ENCODE results near the gene MRFAP1.

The MRFAP1 gene

DNA sequence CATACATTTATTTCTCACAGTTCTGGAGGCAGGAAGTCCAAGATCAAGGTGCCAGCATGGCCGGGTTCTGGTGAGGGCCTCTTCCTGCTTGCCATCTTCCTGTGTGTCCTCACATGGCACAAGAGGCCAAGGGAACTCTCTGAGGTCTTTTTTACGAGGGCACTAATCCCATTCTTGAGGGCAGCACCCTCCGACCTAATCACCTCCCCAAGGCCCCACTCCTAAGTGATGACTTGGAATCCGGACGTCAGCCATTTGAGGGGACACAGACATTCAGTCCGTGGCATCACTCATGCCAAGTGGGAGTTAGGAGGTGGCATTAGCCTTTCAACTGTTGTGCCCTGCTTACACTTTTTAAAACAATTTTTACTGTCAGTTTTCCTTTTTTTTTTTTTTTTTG, 38.2 kb upstream of the MRFAP1 start:
- H3K27me3 ChIP-seq (ENCODE audit: control insufficient read depth, insufficient read depth, low read length), result no peaks in the 10 kb centered on the region
- no peak overlapping the region for H3K4me2 ChIP-seq (ENCODE audit: low read length)
- H3K9ac ChIP-seq (ENCODE audit: low read depth, low read length), result no peak overlapping the region
- peaks cover 8% of the 10 kb centered on the region for H3K9me3 ChIP-seq (replicated peaks; ENCODE audit: low read length)
- peaks cover 26% of the 10 kb centered on the region for H3K36me3 ChIP-seq (ENCODE audit: insufficient read depth, low read length)
- no peaks in the 10 kb centered on the region for H3K4me1 ChIP-seq (ENCODE audit: control insufficient read depth, insufficient read depth, low read length)
- no peak overlapping the region for H3K4me3 ChIP-seq (ENCODE audit: low read length)

DNA sequence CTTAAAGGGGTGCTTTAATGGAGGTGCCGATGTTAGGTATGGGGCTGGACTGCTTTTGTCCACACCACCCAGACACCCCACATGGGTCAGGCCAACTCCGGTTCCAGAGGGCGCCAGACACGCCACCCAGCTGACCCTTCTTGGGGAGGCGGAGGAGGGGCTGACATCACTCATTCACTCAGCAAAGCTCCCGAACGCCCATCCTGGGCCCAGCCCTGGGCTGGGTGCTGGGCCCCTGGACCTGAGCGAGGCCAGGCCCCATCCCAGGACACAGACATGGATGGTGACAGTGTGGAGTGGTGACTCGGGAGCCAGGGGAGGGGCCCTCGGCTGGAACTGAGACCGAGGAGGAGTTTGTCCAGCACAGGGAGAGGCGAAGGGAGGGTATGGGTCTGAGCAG, 37.4 kb upstream of the MRFAP1 start:
- Histone ChIP-seq H3K4me1 (ENCODE audit: control insufficient read depth, insufficient read depth, low read length) (no peaks in the 10 kb centered on the region), H3K4me3 (ENCODE audit: low read length) (no peak overlapping the region), H3K36me3 (ENCODE audit: insufficient read depth, low read length) (peaks cover 22% of the 10 kb centered on the region), H3K4me2 (ENCODE audit: low read length) (no peak overlapping the region), H3K27me3 (ENCODE audit: control insufficient read depth, insufficient read depth, low read length) (no peaks in the 10 kb centered on the region), H3K9ac (ENCODE audit: low read depth, low read length) (no peak overlapping the region), H3K9me3 (replicated peaks; ENCODE audit: low read length) (peaks cover 8% of the 10 kb centered on the region)

DNA sequence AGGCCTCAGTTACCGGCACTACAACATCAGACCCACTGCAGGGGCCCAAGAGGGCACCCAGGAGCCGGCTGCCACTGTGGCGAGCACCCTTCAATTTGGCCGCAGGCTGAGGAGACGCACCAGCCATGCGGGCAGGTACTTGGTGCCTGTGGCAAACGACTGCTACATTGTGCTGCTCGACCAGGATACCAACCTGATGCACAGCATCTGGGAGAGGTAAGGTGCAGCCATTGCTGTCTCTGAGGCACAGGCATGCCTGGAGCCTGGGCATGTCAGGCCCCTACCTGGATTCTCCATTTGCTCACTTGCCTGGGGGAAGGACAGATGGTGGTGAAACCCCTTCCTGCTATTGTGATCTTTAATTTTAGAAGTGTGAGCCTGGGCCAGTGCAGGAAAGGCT, 35.4 kb upstream of the MRFAP1 start:
- Histone ChIP-seq H3K4me2 (ENCODE audit: low read length) (no peak overlapping the region), H3K27me3 (ENCODE audit: control insufficient read depth, insufficient read depth, low read length) (no peaks in the 10 kb centered on the region), H3K36me3 (ENCODE audit: insufficient read depth, low read length) (peaks cover 31% of the 10 kb centered on the region), H3K9ac (ENCODE audit: low read depth, low read length) (no peak overlapping the region), H3K4me1 (ENCODE audit: control insufficient read depth, insufficient read depth, low read length) (no peaks in the 10 kb centered on the region), H3K4me3 (ENCODE audit: low read length) (no peak overlapping the region), H3K9me3 (replicated peaks; ENCODE audit: low read length) (peaks cover 8% of the 10 kb centered on the region)

DNA sequence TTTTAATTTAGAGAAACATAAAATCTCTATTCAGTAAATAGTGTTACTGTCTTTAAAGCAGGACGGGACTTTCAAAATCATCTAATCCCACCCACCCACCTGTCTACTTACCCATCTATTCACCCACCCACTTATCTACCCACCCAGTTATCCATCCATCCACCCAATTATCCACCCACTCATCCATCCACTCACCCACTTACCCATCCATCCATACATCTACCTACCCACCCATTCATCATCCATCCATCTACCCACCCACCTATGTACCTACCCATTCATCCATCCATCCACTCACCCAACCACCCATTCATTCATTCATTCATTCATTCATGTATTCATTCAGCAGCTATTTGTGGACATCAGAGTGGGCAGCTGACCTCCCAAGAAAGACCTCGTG, 34.9 kb upstream of the MRFAP1 start:
- Histone ChIP-seq H3K4me2 (ENCODE audit: low read length) (no peak overlapping the region), H3K36me3 (ENCODE audit: insufficient read depth, low read length) (peaks cover 31% of the 10 kb centered on the region), H3K4me3 (ENCODE audit: low read length) (no peak overlapping the region)

DNA sequence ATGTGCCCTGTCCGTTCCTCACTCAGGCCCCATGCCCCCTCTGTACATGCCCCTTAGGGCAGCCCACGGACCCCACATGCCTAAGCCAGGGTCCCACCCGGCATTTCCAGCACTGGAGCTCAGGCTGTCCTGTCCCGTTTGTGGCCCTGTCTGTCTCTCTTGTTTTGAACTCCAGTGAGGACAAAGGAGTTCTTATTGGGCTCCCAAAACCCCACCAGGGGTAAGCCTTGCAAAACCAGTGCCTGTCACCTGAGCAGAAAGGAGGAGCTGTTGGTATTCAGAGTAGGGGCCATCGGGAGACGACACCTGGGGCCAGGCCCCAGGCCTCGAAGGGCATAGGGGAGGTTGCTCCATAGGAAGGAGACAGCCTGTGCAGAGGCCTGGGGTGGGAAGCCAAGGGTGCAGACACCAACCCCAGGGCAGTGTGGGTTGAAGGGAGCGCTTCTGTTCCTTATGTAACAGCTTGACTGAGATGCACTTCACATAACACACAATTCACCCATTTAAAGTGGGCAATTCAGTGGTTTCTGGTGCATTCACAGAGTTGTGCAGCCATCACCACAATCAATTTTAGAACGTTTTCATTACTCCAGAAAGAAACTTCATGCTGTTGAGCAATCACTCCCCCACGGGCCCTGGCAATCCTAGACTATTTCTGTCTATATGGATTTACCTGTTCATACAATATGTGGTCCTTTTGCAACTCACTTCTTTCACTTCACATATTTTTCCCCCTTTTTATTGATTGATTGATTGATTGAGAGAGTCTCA, 33.8 kb upstream of the MRFAP1 start:
- H3K4me3 ChIP-seq (ENCODE audit: low read length), result no peak overlapping the region
- no peaks in the 10 kb centered on the region for H3K27me3 ChIP-seq (ENCODE audit: control insufficient read depth, insufficient read depth, low read length)
- H3K36me3 ChIP-seq (ENCODE audit: insufficient read depth, low read length), result peaks cover 36% of the 10 kb centered on the region
- H3K9ac ChIP-seq (ENCODE audit: low read depth, low read length), result no peak overlapping the region
- no peak overlapping the region for H3K4me2 ChIP-seq (ENCODE audit: low read length)
- peaks cover 8% of the 10 kb centered on the region for H3K9me3 ChIP-seq (replicated peaks; ENCODE audit: low read length)
- no peaks in the 10 kb centered on the region for H3K4me1 ChIP-seq (ENCODE audit: control insufficient read depth, insufficient read depth, low read length)

More for the DNA sequence above, 34.9 kb upstream of the MRFAP1 start:
- Histone ChIP-seq H3K9ac (ENCODE audit: low read depth, low read length) (no peak overlapping the region), H3K9me3 (replicated peaks; ENCODE audit: low read length) (peaks cover 8% of the 10 kb centered on the region), H3K4me1 (ENCODE audit: control insufficient read depth, insufficient read depth, low read length) (no peaks in the 10 kb centered on the region), H3K27me3 (ENCODE audit: control insufficient read depth, insufficient read depth, low read length) (no peaks in the 10 kb centered on the region)

DNA sequence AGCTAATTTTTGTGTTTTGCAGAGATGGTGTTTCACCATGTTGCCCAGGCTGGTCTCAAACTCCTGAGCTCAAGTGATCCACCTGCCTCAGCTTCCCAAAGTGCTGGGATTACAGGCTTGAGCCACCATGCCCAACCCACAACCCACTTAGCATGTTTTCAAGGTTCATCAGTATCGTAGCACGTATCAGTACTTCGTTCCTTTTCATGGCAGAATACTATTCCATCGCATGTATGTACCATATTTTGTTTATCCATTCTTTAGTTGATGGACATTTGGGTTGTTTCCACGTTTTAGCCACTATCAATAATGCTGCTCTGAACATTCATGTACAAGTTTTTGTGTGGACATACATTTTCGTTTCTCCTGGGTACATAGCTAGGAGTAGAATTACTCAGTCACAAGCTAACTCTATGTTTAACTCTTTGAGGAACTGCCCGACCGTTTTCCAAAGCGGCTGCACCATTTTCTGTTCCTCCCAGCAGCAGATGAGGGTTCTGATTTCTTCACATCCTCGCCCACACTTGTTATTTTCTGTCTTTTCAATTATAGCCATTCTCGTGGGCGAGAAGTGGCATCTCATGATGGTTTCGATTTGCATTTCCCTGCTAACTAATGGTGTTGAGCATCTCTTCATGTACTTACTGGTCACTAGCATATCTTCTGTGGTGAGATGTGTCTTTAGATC, 33.0 kb upstream of the MRFAP1 start:
- Histone ChIP-seq H3K9ac (ENCODE audit: low read depth, low read length) (no peak overlapping the region), H3K4me3 (ENCODE audit: low read length) (no peak overlapping the region), H3K36me3 (ENCODE audit: insufficient read depth, low read length) (peaks cover 36% of the 10 kb centered on the region), H3K4me1 (ENCODE audit: control insufficient read depth, insufficient read depth, low read length) (no peaks in the 10 kb centered on the region), H3K9me3 (replicated peaks; ENCODE audit: low read length) (peaks cover 8% of the 10 kb centered on the region), H3K4me2 (ENCODE audit: low read length) (no peak overlapping the region), H3K27me3 (ENCODE audit: control insufficient read depth, insufficient read depth, low read length) (no peaks in the 10 kb centered on the region)

DNA sequence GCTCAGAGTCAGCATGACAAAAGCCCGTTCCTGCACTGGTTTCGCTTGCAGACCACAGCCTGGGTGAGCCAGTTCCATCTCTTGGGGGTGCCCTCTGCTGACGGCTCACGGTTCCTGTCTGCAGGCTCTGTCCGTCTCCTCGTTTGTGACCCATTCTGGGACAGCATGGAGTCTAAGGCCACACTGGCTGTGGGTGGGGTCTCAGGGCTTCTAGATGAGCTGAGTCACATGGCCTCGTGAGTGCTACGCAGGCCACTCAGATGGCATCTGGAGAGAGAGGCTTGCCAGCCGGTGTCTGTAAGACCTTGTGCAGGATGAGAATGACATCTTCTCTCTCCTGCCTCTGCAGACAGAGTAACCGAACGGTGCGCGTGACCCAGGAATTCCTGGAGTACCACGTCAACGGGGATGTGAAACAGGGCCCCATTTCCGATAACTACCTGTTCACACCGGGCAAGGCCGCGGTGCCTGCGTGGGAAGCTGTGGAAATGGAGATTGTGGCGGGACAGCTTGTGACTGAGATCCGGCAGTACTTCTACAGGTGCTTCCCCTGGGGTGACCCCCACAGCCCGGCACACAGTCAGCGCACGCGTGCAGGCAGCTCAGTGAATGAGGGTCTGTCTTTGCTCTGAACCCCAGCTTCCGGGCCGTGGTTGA, 31.6 kb upstream of the MRFAP1 start:
- Histone ChIP-seq H3K9me3 (replicated peaks; ENCODE audit: low read length) (peaks cover 8% of the 10 kb centered on the region), H3K36me3 (ENCODE audit: insufficient read depth, low read length) (peaks cover 36% of the 10 kb centered on the region), H3K27me3 (ENCODE audit: control insufficient read depth, insufficient read depth, low read length) (no peaks in the 10 kb centered on the region), H3K4me3 (ENCODE audit: low read length) (no peak overlapping the region), H3K4me2 (ENCODE audit: low read length) (no peak overlapping the region), H3K4me1 (ENCODE audit: control insufficient read depth, insufficient read depth, low read length) (no peaks in the 10 kb centered on the region), H3K9ac (ENCODE audit: low read depth, low read length) (no peak overlapping the region)

DNA sequence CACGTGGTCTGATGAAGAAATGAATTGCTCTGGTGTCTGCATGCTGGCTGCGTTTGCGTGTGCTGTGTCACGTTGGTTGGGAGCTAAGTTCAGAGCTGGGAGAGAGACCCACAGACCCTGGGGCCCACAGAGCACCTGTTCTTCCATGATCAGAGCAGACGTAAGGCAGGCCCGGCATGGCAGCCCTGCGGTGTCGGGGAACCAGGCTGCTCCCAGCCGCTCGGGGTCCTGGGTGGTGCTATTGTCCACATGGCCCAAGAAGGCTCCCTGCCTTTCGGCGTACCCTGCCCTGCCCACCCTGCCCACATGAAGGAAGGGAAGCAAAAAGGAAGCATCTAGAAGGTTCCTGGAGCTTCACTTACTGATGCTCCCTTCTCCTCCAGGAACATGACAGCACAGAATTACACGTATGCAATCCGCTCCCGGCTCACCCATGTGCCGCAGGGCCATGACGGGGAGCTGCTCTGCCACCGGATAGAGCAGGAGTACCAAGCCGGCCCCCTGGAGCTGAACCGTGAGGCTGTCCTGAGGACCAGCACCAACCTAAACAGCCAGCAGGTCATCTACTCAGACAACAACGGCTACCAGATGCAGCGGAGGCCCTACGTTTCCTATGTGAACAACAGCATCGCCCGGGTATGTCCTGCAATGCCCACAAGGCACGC, 30.9 kb upstream of the MRFAP1 start:
- Histone ChIP-seq H3K27me3 (ENCODE audit: control insufficient read depth, insufficient read depth, low read length) (no peaks in the 10 kb centered on the region), H3K9me3 (replicated peaks; ENCODE audit: low read length) (peaks cover 8% of the 10 kb centered on the region), H3K36me3 (ENCODE audit: insufficient read depth, low read length) (peaks cover 36% of the 10 kb centered on the region), H3K4me2 (ENCODE audit: low read length) (no peak overlapping the region), H3K9ac (ENCODE audit: low read depth, low read length) (no peak overlapping the region), H3K4me3 (ENCODE audit: low read length) (no peak overlapping the region), H3K4me1 (ENCODE audit: control insufficient read depth, insufficient read depth, low read length) (no peaks in the 10 kb centered on the region)

DNA sequence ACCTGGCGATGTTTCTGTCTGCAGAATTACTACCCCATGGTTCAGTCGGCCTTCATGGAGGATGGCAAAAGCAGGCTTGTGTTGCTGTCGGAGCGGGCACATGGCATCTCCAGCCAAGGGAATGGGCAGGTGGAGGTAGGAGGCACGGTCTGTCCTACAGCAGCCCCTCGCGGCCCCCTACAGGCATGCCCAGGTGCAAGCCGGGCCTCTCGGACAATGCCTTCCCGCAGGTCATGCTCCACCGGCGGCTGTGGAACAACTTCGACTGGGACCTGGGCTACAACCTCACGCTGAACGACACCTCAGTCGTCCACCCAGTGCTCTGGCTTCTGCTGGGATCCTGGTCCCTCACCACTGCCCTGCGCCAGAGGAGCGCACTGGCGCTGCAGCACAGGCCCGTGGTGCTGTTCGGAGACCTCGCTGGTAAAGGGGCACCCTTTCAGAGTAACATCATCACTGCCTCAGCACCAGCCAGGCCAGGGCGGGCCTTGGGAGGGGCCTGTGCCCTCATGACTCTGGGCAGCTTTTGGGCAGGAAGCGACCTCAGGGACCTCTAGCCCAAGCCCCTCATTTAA, 29.5 kb upstream of the MRFAP1 start:
- no peak overlapping the region for H3K9ac ChIP-seq (ENCODE audit: low read depth, low read length)
- no peak overlapping the region for H3K4me3 ChIP-seq (ENCODE audit: low read length)
- H3K4me1 ChIP-seq (ENCODE audit: control insufficient read depth, insufficient read depth, low read length), result no peaks in the 10 kb centered on the region
- no peak overlapping the region for H3K4me2 ChIP-seq (ENCODE audit: low read length)
- H3K9me3 ChIP-seq (replicated peaks; ENCODE audit: low read length), result no peaks in the 10 kb centered on the region
- H3K27me3 ChIP-seq (ENCODE audit: control insufficient read depth, insufficient read depth, low read length), result no peaks in the 10 kb centered on the region
- peaks cover 26% of the 10 kb centered on the region for H3K36me3 ChIP-seq (ENCODE audit: insufficient read depth, low read length)

DNA sequence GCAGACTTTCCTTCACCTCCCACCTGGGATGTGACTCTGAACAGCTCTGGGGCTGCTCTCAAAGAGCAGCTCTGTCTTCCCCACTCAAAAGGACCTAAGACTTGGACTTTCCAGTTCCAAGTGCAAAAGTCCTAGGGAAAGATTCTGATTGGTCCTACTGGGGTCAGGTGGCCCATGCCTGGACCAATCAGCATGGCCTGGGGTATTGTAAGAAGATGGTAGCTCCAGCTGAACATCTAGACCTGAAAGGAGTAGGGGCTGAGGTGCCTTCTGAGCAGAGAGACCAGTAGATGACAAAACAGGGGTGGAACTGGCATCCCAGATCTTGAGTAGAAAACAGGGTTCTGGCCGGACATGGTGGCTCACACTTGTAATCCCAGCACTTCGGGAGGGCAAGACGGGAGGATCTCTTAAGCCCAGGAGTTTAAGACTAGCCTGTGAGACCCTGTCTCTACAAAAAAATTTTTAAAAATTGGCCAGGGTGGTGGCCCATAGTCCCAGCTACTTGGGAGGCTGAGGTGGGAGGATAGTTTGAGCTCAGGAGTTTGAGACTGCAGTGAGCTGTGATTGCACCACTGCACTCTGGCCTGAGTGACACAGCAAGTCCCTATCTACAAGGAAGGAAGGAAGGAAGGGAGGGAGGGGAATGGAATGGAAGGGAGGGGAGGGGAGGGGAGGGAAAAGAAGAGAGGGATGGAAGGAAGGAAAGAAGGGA, 27.4 kb upstream of the MRFAP1 start:
- Histone ChIP-seq H3K27me3 (ENCODE audit: control insufficient read depth, insufficient read depth, low read length) (no peaks in the 10 kb centered on the region), H3K4me1 (ENCODE audit: control insufficient read depth, insufficient read depth, low read length) (no peaks in the 10 kb centered on the region), H3K4me3 (ENCODE audit: low read length) (no peak overlapping the region), H3K9me3 (replicated peaks; ENCODE audit: low read length) (no peaks in the 10 kb centered on the region), H3K4me2 (ENCODE audit: low read length) (no peak overlapping the region), H3K9ac (ENCODE audit: low read depth, low read length) (no peak overlapping the region), H3K36me3 (ENCODE audit: insufficient read depth, low read length) (peaks cover 31% of the 10 kb centered on the region)

All from skeletal muscle satellite cell (primary cell).